ENCODE results near the gene RCCD1. TPM values are rescaled to one million over a fixed set of nuclear protein-coding genes. Genes with fewer than 3 reads are reported as not detected.
"Not testable (repeated sequence)": the region's sequence is repeated elsewhere in the genome, so short reads cannot be mapped to it uniquely, and the experiment has no call there.

RCCD1 gene
- total RNA-seq, 1 experiment from 2014 or later = 26.1 TPM

GRCh38 chr15:90906181-90906849 lies 48.4 kb upstream of the RCCD1 start:
- Mint-ChIP-seq H3K27ac (no peak overlapping the region), H3K36me3 (peaks cover 7% of the 10 kb centered on the region), H3K4me3 (no peak overlapping the region), H3K27me3 (ENCODE audit: low read depth) (peaks cover 19% of the 10 kb centered on the region), H3K9me3 (no peaks in the 10 kb centered on the region), H3K4me1 (peaks cover 20% of the 10 kb centered on the region)
- no peak for TF ChIP-seq ZNF317 (CRISPR knock-in tag; IDR thresholded peaks at IDR 0.05; ENCODE audit: borderline replicate concordance, low read depth)
- TF ChIP-seq CBFB (CRISPR knock-in tag; IDR thresholded peaks at IDR 0.05; ENCODE audit: low read depth) = no peak
- no peak for TF ChIP-seq JUN (CRISPR knock-in tag; IDR thresholded peaks at IDR 0.05)
- no peak for TF ChIP-seq USF1 (CRISPR knock-in tag; IDR thresholded peaks at IDR 0.05)
- CTCF ChIA-PET = interaction anchor here (4.7 to 7.3 kb wide), 2 partner anchors 22 to 27 kb away, joined by 46 to 194 read pairs; partner anchors contain the start of genes FES, HDDC3 and UNC45A
- DNase-seq (ENCODE audit: low spot score) (no peak), ATAC-seq (no peak)
- POLR2A ChIA-PET = no interaction called here

- no peak for TF ChIP-seq TCF7 (CRISPR knock-in tag; IDR thresholded peaks at IDR 0.05; ENCODE audit: low read depth)
- H3K9me3 Mint-ChIP-seq = no peaks in the 10 kb centered on the region
- ATAC-seq (no peak), DNase-seq (ENCODE audit: low spot score) (no peak)
- ChIA-PET POLR2A (no interaction called here), CTCF (no interaction called here)
- H3K27ac Mint-ChIP-seq = no peak overlapping the region
- H3K4me3 Mint-ChIP-seq = no peak overlapping the region
- H3K27me3 Mint-ChIP-seq (ENCODE audit: low read depth) = peaks cover 15% of the 10 kb centered on the region
- peaks cover 12% of the 10 kb centered on the region for H3K4me1 Mint-ChIP-seq
- peaks cover 7% of the 10 kb centered on the region for H3K36me3 Mint-ChIP-seq
Observed at GRCh38 chr15:90907051-90907660, 47.5 kb upstream of the RCCD1 start.

GRCh38 chr15:90907838-90908507 lies 46.7 kb upstream of the RCCD1 start:
- Mint-ChIP-seq H3K27ac (no peak overlapping the region), H3K27me3 (ENCODE audit: low read depth) (peaks cover 15% of the 10 kb centered on the region), H3K36me3 (peaks cover 7% of the 10 kb centered on the region), H3K9me3 (no peaks in the 10 kb centered on the region), H3K4me3 (no peak overlapping the region), H3K4me1 (peaks cover 12% of the 10 kb centered on the region)
- ChIA-PET POLR2A (no interaction called here), CTCF (no interaction called here)
- ATAC-seq = no peak
- DNase-seq (ENCODE audit: low spot score) = no peak
- TF ChIP-seq ZNF396 (CRISPR knock-in tag; IDR thresholded peaks at IDR 0.05; ENCODE audit: borderline replicate concordance) (no peak), PRDM15 (CRISPR knock-in tag; IDR thresholded peaks at IDR 0.05) (no peak), ZNF281 (CRISPR knock-in tag; IDR thresholded peaks at IDR 0.05) (no peak), CREB1 (CRISPR knock-in tag; IDR thresholded peaks at IDR 0.05) (no peak), ERG (CRISPR knock-in tag; IDR thresholded peaks at IDR 0.05) (no peak), TP53 (CRISPR knock-in tag; IDR thresholded peaks at IDR 0.05) (no peak)

GRCh38 chr15:90909449-90909848 lies 45.2 kb upstream of the RCCD1 start:
- CTCF ChIA-PET = interaction anchor here (1.1 kb wide), 1 partner anchor 9 kb away, joined by 3 read pairs; no protein-coding TSS in a partner anchor

More at GRCh38 chr15:90909449-90909848, 45.2 kb upstream of the RCCD1 start:
- H3K27me3 Mint-ChIP-seq (ENCODE audit: low read depth); H3K4me3 Mint-ChIP-seq; DNase-seq (ENCODE audit: low spot score); H3K9me3 Mint-ChIP-seq; H3K27ac Mint-ChIP-seq; H3K4me1 Mint-ChIP-seq; H3K36me3 Mint-ChIP-seq; POLR2A ChIA-PET; ATAC-seq: not testable (repeated sequence)

Measured in WTC11 (cell line).